GM13976 (cell line): ENCODE measurements around the gene HCRTR2.

Experiments
- DNase-seq: peaks from one replicate; pipeline ENCODE4 v3.0.0; 2012; ENCODE audit warnings: low spot score
- in situ Hi-C: fragments of 300-500 bp; cut with MboI; formaldehyde crosslinking; loops from one replicate; pipeline ENCODE4 v1.12.0; 2022; ENCODE audit warnings: low sequenced_read_pairs, mixed read lengths, inconsistent platforms; ENCODE audit not compliant: unreplicated experiment
- TF ChIP-seq, protein P1 (sequence below): IDR thresholded peaks from 2 replicates; pipeline ENCODE4 v1.5.1; 2012; ENCODE audit warnings: borderline replicate concordance, mild to moderate bottlenecking; ENCODE audit not compliant: insufficient read depth; ENCODE audit errors: extremely low read depth, missing control alignments, control extremely low read depth

The HCRTR2 gene

DNA sequence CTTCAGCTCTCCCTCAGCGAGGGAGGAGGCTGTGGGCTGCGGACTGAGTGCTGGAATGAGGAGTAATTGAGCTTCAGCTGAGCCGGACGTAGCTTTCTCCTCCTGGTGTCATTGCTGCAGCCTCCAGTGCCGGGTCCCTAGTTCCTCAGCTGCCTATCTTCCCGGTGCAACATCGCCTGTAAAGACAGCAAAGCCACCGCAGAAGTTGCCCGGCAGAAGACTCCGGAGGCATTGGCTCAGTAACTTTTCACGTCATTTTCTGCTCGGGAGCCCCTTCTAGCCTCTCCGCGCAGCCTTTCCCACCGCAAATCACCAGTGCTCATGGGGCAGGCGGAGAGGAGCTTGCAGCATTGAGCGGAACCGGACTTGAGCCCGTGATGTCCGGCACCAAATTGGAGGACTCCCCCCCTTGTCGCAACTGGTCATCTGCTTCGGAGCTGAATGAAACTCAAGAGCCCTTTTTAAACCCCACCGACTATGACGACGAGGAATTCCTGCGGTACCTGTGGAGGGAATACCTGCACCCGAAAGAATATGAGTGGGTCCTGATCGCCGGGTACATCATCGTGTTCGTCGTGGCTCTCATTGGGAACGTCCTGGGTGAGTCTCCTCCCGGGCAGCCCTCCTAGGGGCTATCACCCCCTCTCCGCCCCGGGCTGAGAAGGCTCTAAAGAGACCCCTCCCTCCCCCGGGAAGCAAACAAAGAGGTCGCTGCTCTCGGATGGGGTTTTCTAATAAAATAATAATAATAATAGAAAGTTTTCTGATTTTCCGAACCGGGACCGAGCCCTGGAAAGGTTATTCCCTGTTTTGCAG lies at the start of gene HCRTR2:
TSS of gene HCRTR2 (plus strand) at position 305 of the 816 bp plus-strand sequence. CDS start at position 378, 73 bp downstream.
- in situ Hi-C loops = no loop called here
- DNase-seq = no peak
- TF ChIP-seq, protein P1, sequence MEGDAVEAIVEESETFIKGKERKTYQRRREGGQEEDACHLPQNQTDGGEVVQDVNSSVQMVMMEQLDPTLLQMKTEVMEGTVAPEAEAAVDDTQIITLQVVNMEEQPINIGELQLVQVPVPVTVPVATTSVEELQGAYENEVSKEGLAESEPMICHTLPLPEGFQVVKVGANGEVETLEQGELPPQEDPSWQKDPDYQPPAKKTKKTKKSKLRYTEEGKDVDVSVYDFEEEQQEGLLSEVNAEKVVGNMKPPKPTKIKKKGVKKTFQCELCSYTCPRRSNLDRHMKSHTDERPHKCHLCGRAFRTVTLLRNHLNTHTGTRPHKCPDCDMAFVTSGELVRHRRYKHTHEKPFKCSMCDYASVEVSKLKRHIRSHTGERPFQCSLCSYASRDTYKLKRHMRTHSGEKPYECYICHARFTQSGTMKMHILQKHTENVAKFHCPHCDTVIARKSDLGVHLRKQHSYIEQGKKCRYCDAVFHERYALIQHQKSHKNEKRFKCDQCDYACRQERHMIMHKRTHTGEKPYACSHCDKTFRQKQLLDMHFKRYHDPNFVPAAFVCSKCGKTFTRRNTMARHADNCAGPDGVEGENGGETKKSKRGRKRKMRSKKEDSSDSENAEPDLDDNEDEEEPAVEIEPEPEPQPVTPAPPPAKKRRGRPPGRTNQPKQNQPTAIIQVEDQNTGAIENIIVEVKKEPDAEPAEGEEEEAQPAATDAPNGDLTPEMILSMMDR = no peak

DNA sequence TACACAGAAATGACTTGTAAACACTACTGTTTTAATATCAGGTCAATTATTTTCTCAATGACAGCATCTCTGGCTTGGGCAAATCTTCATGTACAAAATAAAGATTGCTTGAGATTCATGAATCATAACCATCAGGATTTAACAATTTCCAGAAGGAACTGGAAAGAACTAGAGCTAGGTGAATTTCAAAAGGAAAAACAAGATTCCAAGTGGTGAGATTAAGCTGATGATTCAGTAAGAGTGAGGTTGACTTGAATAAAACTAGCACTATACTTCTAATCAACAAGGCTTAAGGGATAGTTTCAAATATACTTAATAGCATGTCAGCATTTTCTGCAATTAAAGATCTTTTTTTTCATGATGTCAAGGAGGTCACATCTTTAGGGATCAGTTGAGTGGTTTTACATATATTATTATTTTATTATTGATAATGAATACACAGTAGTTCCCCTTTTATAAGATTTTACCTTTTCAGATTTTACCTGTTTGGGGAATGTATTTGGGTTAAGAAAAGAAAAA lies 43.5 kb upstream of the HCRTR2 start:
- in situ Hi-C loops = no loop called here
- TF ChIP-seq, protein P1 = no peak
- DNase-seq = no peak

- in situ Hi-C loops = no loop called here
- TF ChIP-seq, protein P1 = no peak
These were observed 42.7 kb upstream of the HCRTR2 start for GRCh38 chr6:55131616-55132015.

DNA sequence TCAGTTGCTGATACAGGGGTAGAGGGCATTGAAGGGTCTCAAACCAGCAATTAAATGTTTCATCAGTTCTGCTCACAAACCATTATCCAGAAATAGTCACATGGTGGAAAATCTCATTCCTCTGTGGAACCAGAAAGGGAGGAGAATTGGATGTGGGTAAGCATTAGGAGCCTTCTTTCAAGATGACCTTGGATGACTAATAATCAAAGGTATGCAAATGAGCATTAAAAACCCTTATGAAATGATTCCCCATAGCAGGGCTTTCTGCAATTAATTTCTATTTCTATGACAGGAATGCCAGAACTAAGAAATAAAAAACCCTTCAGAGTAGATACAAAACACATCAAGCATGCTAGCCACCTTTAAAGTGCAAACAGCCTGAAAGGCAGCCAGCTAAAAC lies 37.4 kb upstream of the HCRTR2 start:
- no peak for DNase-seq
- TF ChIP-seq, protein P1 = no peak
- in situ Hi-C loops = no loop called here

More at GRCh38 chr6:55131616-55132015, 42.7 kb upstream of the HCRTR2 start:
- DNase-seq = no peak

- TF ChIP-seq, protein P1 = no peak
- in situ Hi-C loops = no loop called here
- DNase-seq = no peak
These were observed 36.2 kb upstream of the HCRTR2 start for GRCh38 chr6:55137929-55138693.

GRCh38 chr6:55141611-55142010 lies 32.7 kb upstream of the HCRTR2 start:
- TF ChIP-seq, protein P1 = no peak
- no peak for DNase-seq
- in situ Hi-C loops = no loop called here
